Measurements from ENCODE around the gene PTN.

DNA sequence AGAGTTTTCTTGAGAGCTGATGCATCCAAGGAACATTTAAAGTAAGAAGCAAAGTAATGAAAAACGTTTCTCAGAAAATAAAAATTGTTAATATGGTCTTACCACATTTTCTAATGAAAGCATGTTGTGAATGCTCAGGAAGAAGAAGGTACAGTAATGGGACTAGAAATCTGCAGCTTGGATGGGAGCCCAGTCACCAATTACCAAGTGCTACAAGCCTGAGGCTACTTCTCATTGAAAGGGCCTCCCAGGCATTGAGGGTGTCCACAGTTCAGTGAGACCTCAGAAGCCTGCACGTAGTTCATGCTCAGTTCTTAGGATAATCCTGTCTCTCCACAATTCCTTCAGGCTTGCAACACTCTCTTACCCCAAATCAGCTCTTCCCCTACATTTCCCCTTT is 17.6 kb downstream of the PTN start:
- TF ChIP-seq, protein P1, sequence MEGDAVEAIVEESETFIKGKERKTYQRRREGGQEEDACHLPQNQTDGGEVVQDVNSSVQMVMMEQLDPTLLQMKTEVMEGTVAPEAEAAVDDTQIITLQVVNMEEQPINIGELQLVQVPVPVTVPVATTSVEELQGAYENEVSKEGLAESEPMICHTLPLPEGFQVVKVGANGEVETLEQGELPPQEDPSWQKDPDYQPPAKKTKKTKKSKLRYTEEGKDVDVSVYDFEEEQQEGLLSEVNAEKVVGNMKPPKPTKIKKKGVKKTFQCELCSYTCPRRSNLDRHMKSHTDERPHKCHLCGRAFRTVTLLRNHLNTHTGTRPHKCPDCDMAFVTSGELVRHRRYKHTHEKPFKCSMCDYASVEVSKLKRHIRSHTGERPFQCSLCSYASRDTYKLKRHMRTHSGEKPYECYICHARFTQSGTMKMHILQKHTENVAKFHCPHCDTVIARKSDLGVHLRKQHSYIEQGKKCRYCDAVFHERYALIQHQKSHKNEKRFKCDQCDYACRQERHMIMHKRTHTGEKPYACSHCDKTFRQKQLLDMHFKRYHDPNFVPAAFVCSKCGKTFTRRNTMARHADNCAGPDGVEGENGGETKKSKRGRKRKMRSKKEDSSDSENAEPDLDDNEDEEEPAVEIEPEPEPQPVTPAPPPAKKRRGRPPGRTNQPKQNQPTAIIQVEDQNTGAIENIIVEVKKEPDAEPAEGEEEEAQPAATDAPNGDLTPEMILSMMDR (IDR thresholded peaks at IDR 0.05) = no peak
- TF ChIP-seq TCF7L2 (IDR thresholded peaks at IDR 0.05; ENCODE audit: low read depth, low read length) = no peak
- no peak for TF ChIP-seq POLR2AphosphoS5 (IDR thresholded peaks at IDR 0.05; ENCODE audit: low read depth, low read length)
- TF ChIP-seq SIN3A (IDR thresholded peaks at IDR 0.05; ENCODE audit: borderline replicate concordance, insufficient read depth, low read depth, low read length) = no peak

Measured in Panc1 (cell line).